H1 (cell line): ENCODE results near the gene GDF15.

ENCODE experiments used
- EZH2 ChIP-seq: fragments of 200-600 bp; sonication (generic); IDR thresholded peaks from 2 replicates; pipeline ENCODE4 v1.7.1; 2012; ENCODE audit warnings: low read depth, mild to moderate bottlenecking, moderate library complexity, low read length, inconsistent platforms; ENCODE audit not compliant: severe bottlenecking
- JUN ChIP-seq: IDR thresholded peaks from 2 replicates; pipeline ENCODE4 v1.6.1; 2011; ENCODE audit warnings: low read depth, mild to moderate bottlenecking, improper control_type of control experiment, low read length
- POLR2A ChIP-seq, 2 experiments: IDR thresholded peaks; 1 replicate in 1 of 2; 2 replicates in 1 of 2; pipeline ENCODE4 v1.6.1; 2011; ENCODE audit warnings: low read depth in 2 of 2, low read length in 2 of 2, mild to moderate bottlenecking in 2 of 2; ENCODE audit errors: control extremely low read depth in 1 of 2
- ZNF274 ChIP-seq: IDR thresholded peaks from 2 replicates; pipeline ENCODE4 v1.7.0; 2012; ENCODE audit warnings: low read length, borderline replicate concordance; ENCODE audit errors: extremely low read depth

- TF ChIP-seq POLR2A (IDR thresholded peaks at IDR 0.05; ENCODE audit: control extremely low read depth in 1 of 2, low read depth in 2 of 2, low read length in 2 of 2) (no peak), JUN (no peak), EZH2 (no peak), ZNF274 (no peak)
These were observed 33.3 kb downstream of the GDF15 start, which contains the start of gene SSBP4 for GRCh38 chr19:18419195-18419698.
